NT2/D1 (cell line): ENCODE results near the gene NOVA2.

Source experiments
- DNase-seq: peaks from one replicate; pipeline ENCODE4 v3.0.0-alpha.2; 2011; ENCODE audit warnings: low read depth, low spot score
- H3K27me3 ChIP-seq: 2 replicates; pipeline ENCODE4 v1.6.0; 2011; ENCODE audit warnings: mild to moderate bottlenecking; ENCODE audit not compliant: insufficient read length, insufficient read depth
- H3K36me3 ChIP-seq: 2 replicates; pipeline ENCODE4 v1.6.1; 2011; ENCODE audit warnings: mild to moderate bottlenecking, low read length, mixed read lengths; ENCODE audit not compliant: insufficient read depth, insufficient read length
- H3K4me1 ChIP-seq: 2 replicates; pipeline ENCODE4 v1.5.1; 2011; ENCODE audit not compliant: insufficient read depth, insufficient read length
- H3K4me3 ChIP-seq: 2 replicates; pipeline ENCODE4 v1.5.1; 2011; ENCODE audit warnings: low read depth; ENCODE audit not compliant: insufficient read length
- H3K9ac ChIP-seq: 2 replicates; pipeline ENCODE4 v1.6.0; 2011; ENCODE audit warnings: low read depth; ENCODE audit not compliant: insufficient read length
- H3K9me3 ChIP-seq: 2 replicates; pipeline ENCODE4 v1.5.1; 2011; ENCODE audit warnings: mild to moderate bottlenecking, low read length; ENCODE audit not compliant: insufficient read depth
- SUZ12 ChIP-seq: IDR thresholded peaks from 2 replicates; pipeline ENCODE4 v1.6.1; 2011; ENCODE audit not compliant: insufficient read length, insufficient read depth; ENCODE audit errors: extremely low read depth
- YY1 ChIP-seq: IDR thresholded peaks from 2 replicates; pipeline ENCODE4 v1.6.1; 2011; ENCODE audit not compliant: insufficient read length, insufficient read depth
- ZNF274 ChIP-seq: IDR thresholded peaks from 2 replicates; pipeline ENCODE4 v1.6.1; 2011; ENCODE audit warnings: mild to moderate bottlenecking, low read depth, low read length

NOVA2 gene

DNA sequence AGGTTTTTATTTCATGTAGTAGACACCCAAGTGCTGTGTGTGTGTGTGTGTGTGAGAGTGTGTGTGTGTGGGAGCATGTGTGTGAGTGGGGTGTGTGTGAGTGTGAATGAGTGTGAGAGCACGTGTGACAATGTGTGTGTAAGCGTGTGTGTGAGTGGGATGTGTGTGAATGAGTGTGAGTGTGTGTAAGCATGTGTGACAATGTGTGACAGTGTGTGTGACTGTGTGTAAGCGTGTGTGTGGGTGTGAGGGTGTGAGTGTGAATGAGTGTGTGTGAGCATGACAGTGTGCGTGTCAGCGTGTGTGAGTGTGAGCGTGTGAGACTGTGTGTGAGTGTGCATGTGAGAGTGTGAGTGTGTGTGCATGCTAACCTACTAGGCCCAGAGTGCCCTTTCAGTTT lies 15.3 kb downstream of the NOVA2 start:
- no peak overlapping the region for H3K4me3 ChIP-seq
- H3K9ac ChIP-seq: no peak overlapping the region
- no peaks in the 10 kb centered on the region for H3K27me3 ChIP-seq
- no peaks in the 10 kb centered on the region; the same call in 1 of the 2 replicates for H3K9me3 ChIP-seq
- TF ChIP-seq SUZ12: no peak
- no peak for TF ChIP-seq YY1
- no peak for TF ChIP-seq ZNF274
- peaks cover 12% of the 10 kb centered on the region for H3K4me1 ChIP-seq
- no peaks in the 10 kb centered on the region for H3K36me3 ChIP-seq
- DNase-seq: no peak

DNA sequence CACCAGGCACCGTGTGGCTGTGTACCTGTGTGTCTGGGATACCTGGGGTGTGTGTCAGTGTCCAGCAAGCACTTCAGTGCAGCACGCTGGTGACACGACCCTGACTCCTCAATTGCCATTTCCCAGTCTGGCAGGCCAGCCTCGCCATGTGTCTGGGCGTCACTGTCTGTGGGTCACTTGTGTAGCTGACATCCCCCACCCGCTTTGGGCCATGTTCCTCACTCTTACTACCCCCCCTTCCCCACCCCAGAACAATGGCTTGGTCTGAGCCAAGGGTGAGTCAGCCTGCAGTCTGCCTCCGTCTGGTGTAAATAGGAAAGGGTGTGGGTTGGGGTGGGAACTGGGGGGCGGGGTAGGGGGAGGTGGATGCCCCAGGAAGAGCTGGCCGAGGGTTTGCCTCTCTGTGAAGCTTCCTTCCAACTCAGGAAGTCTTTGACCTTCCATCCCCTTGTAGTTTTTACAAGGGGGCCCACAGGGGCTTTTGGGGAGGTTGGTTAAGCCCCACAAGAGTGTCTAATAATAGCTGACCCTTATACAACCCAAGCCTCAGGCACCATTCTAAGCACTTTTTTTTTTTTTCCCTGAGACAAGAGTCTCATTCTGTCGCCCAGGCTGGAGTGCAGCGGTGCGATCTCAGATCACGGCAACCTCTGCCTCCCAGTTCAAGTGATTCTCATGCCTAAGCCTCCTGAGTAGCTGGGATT lies 17.6 kb downstream of the NOVA2 start:
- Histone ChIP-seq H3K36me3 (no peaks in the 10 kb centered on the region), H3K9ac (no peak overlapping the region), H3K4me1 (peaks cover 15% of the 10 kb centered on the region), H3K27me3 (no peaks in the 10 kb centered on the region), H3K9me3 (no peaks in the 10 kb centered on the region; the same call in 1 of the 2 replicates), H3K4me3 (no peak overlapping the region)
- TF ChIP-seq YY1 (no peak), SUZ12 (no peak), ZNF274 (no peak)
- no peak for DNase-seq

DNA sequence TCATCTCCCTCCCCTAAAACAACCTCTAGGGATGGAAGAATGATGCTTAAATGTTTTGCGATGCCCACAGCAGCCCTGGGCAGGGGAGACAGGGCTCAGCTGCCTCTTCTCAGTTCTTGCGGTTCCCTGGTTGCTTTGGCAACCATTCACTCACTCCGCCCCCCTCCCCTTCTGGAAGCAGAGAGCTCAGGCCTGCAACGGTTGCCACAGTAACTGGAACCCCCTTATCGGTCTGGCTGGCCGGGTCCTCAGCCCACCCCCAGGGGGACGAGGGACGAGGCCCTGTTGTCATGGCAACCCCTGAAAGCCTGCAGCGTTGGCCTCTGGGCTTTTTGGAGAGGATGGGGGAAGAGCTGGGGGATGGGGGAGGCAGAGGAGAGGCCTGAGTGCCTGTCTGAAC lies 19.5 kb downstream of the NOVA2 start:
- Histone ChIP-seq H3K27me3 (no peaks in the 10 kb centered on the region), H3K36me3 (no peaks in the 10 kb centered on the region), H3K9me3 (no peaks in the 10 kb centered on the region; the same call in 1 of the 2 replicates), H3K9ac (no peak overlapping the region), H3K4me3 (no peak overlapping the region), H3K4me1 (peaks cover 7% of the 10 kb centered on the region)
- DNase-seq: no peak
- no peak for TF ChIP-seq ZNF274
- no peak for TF ChIP-seq YY1
- no peak for TF ChIP-seq SUZ12

DNA sequence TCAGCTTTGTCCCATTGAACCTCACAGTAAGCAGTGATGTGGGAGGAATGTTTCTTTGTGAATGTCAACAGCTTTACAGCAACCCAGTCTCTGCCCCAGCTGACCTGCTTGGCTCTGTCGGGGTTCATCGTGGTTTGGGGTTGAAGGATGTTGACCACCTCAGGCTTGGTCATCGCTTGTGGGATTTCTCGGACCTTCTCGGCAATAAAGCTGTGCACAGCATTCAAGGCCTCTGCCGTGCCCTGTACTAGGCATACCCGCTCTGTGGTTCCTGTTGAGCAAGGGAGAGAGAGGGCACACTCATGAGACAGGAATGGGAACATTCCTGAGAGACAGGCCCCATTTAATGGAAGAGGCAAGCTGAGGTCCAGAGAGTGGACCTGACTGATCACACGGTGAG lies 20.0 kb downstream of the NOVA2 start:
- no peak for DNase-seq
- TF ChIP-seq ZNF274: no peak
- TF ChIP-seq SUZ12: no peak
- TF ChIP-seq YY1: no peak
- Histone ChIP-seq H3K4me3 (no peak overlapping the region), H3K27me3 (no peaks in the 10 kb centered on the region), H3K9ac (no peak overlapping the region), H3K9me3 (no peaks in the 10 kb centered on the region; the same call in 1 of the 2 replicates), H3K36me3 (no peaks in the 10 kb centered on the region), H3K4me1 (peaks cover 3% of the 10 kb centered on the region)

DNA sequence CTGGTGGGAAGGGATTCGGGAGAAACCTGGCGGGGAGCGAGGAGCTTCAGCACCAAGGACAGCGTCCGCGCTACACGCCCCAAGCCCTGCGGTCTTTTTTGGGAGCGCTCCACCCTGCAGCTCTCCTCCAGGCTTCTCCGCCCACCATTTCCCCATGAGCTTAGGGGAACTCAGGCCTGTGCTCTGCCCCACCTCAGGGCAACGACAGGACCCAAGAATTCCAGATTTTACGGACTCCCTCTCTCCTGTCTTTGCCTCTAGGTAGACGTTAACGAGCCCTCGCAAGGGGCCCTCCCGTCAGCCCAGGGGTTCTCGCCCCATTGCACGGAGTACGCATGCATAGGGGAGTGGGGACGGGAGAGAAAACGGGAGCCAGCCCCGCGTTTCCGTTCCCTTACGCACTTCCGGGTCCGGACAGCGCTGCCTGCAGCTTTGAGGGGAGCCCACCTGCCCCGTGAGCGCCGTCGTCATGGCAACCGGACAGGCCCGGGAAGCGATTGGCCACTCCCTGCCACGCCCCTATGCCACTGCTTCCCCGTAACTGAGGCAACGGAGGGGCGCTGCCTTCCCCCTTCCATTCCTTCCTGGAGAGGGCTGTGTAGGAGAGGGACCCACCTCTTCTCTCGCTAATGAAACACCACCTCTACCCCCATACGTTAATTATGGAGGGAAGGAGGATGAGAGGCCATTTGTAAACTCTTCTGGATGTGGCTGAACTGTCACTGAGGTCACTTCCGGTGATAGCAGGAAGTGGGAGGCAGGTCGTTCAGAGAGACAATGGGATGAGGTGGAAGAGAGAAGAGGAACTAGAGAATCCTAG lies 20.8 kb downstream of the NOVA2 start:
- H3K9ac ChIP-seq: peak overlapping the region; percentile 69
- peaks cover 3% of the 10 kb centered on the region for H3K4me1 ChIP-seq

DNA sequence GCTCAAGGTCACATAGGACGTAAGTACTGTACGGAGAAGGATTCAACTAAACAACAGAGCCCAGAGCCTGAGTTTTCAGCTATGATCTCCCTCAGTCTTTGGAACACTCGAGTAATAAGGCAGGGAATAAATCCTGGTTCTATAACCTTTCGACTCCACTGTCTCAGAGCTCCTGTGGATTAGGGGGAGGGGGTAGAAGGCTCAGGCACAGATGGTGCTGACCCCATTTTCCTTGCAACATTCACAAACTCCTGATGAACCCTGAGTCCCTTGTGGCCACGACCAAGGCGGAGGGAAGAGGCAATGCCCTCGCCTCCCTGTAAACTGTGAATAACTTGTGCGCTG lies 21.4 kb downstream of the NOVA2 start:
- TF ChIP-seq ZNF274: no peak
- no peak for TF ChIP-seq SUZ12
- no peak for TF ChIP-seq YY1
- H3K27me3 ChIP-seq: no peaks in the 10 kb centered on the region
- no peaks in the 10 kb centered on the region; the same call in 1 of the 2 replicates for H3K9me3 ChIP-seq
- no peak for DNase-seq
- no peak overlapping the region for H3K9ac ChIP-seq
- no peaks in the 10 kb centered on the region for H3K36me3 ChIP-seq
- peaks cover 3% of the 10 kb centered on the region for H3K4me1 ChIP-seq
- peak overlapping the region; percentile 64 for H3K4me3 ChIP-seq

More for the DNA sequence above, 20.8 kb downstream of the NOVA2 start:
- Histone ChIP-seq H3K9me3 (no peaks in the 10 kb centered on the region; the same call in 1 of the 2 replicates), H3K4me3 (peak overlapping the region; percentile 64), H3K27me3 (no peaks in the 10 kb centered on the region), H3K36me3 (no peaks in the 10 kb centered on the region)
- TF ChIP-seq ZNF274: no peak
- no peak for TF ChIP-seq SUZ12
- TF ChIP-seq YY1: no peak
- peak; percentile 65 for DNase-seq

DNA sequence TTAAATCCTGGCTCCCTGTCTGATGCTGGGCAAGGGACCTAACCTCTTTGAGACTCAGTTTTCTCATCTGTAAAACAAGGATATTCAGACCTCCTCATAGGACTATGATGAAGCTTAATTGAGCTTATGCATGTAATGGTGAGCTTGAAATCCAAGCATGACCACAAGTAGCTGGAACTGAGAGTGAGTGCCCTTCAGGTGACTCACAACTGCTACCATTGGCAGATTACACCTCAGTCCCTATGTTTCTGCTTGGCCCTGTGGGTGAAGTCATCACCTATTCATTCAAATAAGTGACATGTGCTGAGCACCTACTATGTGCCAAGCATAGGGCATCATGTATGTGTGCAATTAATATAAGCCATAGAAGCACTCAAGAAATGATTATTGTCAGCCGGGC lies 25.7 kb downstream of the NOVA2 start:
- peaks cover 3% of the 10 kb centered on the region for H3K4me1 ChIP-seq
- DNase-seq: no peak
- no peak for TF ChIP-seq YY1
- no peak overlapping the region for H3K4me3 ChIP-seq
- no peaks in the 10 kb centered on the region for H3K27me3 ChIP-seq
- H3K36me3 ChIP-seq: no peaks in the 10 kb centered on the region
- H3K9me3 ChIP-seq: no peaks in the 10 kb centered on the region
- H3K9ac ChIP-seq: no peak overlapping the region
